Activated naive CD4-positive, alpha-beta T cell treated with anti-CD3 and anti-CD28 coated beads, Interleukin-2, amount 50 U/mL, for 72 hours (primary cell): ENCODE measurements around the gene NPFFR1. TPM values are rescaled to one million over a fixed set of nuclear protein-coding genes. Genes with fewer than 3 reads are reported as not detected.

Source experiments
- ATAC-seq, 2 donors: fragments of 150-1000 bp; cut with Tn5 transposase; 2 replicates each; pipeline ENCODE4 v1.10.0; 2021; ENCODE audit warnings: mild to moderate bottlenecking in 2 of 2, moderate library complexity in 2 of 2
- DNase-seq, 2 donors: peaks; one replicate each; pipeline ENCODE4 v3.0.0; 2021 to 2022; ENCODE audit warnings: low spot score in 2 of 2
- H3K27ac Mint-ChIP-seq, 2 donors: one replicate each; pipeline ENCODE4 v1.8.0; 2022; ENCODE audit warnings: mild to moderate bottlenecking in 2 of 2, mixed read lengths in 2 of 2
- H3K36me3 Mint-ChIP-seq, 2 donors: one replicate each; pipeline ENCODE4 v1.8.0; 2022; ENCODE audit warnings: mixed read lengths in 2 of 2
- H3K9me3 Mint-ChIP-seq, 2 donors: one replicate each; pipeline ENCODE4 v1.8.0; 2022; ENCODE audit warnings: mixed read lengths in 2 of 2
- total RNA-seq, 2 donors: library from RNA; stranded (reverse); gene quantifications; one replicate each; pipeline ENCODE4 v1.2.3, GENCODE V29; 2022

NPFFR1 gene
- total RNA-seq, 2 donors from 2014 or later, result not detected

DNA sequence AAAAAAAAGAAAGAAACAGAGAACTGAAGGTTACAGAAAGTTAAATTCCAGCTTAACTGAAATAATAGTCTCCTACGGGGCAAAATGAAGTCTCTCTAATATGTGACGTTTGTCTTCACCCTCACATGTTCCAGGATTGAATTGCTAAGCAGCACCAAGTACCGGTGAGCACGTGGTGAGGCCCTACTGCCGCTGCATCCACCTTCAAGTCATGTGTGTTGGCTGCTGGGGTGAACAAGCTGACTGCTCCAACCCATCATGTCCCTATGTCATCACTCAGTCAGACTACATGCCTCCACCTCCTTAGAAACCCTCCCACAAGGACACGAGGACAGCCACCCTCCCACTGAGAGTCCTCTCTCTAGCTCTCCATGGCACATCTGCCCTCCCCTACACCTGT lies 35.4 kb upstream of the NPFFR1 start:
- Mint-ChIP-seq H3K9me3 (no peaks in the 10 kb centered on the region), H3K27ac (no peak overlapping the region), H3K36me3 (no peaks in the 10 kb centered on the region)
- ATAC-seq, result no peak
- no peak for DNase-seq

DNA sequence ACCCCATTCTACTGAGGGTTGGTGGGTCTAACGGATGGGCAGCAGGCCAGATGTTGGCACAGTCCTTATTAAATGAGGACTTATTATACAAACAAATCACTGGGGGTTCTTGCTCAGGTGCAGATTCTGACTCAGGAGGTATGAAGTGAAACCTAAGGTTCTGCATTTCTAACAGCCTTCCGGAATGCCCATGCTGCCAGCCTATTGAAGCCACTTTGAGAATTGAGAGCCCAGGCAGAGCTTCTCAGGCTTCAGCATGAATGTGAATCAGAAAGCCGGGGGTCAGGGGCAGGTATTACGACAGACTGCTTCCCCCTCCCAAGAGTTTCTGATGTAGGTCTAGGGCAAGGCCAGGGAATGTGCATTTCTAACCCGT lies 34.1 kb upstream of the NPFFR1 start:
- DNase-seq (no peak), ATAC-seq (no peak)
- Mint-ChIP-seq H3K36me3 (no peaks in the 10 kb centered on the region), H3K27ac (no peak overlapping the region), H3K9me3 (no peaks in the 10 kb centered on the region)

DNA sequence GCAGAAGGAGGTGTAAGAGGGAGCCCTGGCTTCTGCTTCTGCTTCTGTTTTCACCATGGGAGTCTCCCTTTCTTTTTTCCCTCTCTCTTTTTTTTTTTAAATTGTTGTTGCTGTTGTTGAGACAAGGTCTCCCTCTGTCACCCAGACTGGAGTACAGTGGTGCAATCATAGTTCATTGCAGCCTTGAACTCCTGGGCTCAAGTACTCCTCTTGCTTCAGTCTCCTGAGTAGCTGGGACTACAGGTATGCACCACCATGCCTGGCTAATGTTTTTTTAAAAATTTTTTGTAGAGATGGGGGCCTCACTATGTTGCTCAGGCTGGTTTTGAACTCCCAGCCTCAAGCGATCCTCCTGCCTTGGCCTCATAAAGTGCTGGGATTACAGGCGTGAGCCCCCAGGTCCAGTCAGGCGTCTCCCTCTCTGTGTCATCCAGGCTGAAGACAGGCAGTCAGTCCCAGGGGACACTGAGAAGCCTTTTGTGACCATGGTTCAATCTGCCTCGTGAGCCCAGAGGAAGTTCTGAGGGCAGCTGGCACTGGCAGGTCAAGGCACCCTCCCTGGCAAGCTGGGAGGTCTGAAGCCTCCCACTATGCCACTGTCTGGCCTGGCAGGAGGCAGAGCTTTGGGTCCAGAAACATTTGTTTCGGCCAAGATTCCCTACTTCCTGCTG lies 33.6 kb upstream of the NPFFR1 start:
- Mint-ChIP-seq H3K36me3 (no peaks in the 10 kb centered on the region), H3K9me3 (no peaks in the 10 kb centered on the region)
- no peak for ATAC-seq

DNA sequence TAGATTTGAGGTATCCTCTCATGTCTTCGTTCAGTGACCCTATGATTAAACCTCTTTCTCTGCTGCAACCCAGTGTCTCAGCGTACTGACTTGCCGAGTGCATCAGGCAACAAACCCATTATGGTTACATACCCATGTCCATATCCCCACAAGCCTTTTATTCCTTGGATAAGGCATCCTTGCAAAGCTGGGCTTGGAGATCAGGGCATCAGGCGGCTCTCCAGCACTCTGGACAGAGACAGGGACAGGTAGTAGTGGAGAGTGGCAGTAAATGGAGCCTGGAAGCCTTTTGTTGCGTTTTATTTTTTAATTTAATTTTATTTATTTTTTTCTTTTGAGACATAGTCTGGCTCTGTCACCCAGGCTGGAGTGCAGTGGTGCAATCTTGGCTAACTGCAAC lies 32.0 kb upstream of the NPFFR1 start:
- no peak overlapping the region for H3K27ac Mint-ChIP-seq
- no peaks in the 10 kb centered on the region for H3K36me3 Mint-ChIP-seq
- H3K9me3 Mint-ChIP-seq, result no peaks in the 10 kb centered on the region

More for the DNA sequence above, 33.6 kb upstream of the NPFFR1 start:
- DNase-seq, result no peak
- H3K27ac Mint-ChIP-seq, result peak overlapping the region in 1 of 2 donors; percentile 50

DNA sequence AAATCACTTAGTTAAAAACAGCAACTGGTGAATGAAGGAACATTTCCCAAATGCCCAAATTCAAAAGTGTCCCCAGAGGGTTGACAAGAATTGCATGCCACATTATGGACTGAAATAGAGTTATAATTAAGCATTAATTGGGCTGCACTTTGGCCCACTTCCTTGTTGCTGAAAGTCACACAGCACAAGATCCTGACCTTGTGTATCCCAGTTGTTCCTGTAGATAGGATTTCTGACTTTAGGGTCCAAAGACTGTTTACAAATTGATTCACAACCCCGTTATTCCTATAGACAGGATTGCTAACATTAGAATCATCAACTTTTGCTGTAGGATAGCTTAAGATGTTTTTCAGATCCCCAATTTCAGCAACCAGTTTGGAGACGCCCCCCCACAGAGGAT lies 31.5 kb upstream of the NPFFR1 start:
- ATAC-seq (no peak), DNase-seq (no peak)
- H3K36me3 Mint-ChIP-seq, result no peaks in the 10 kb centered on the region
- no peak overlapping the region for H3K27ac Mint-ChIP-seq
- no peaks in the 10 kb centered on the region for H3K9me3 Mint-ChIP-seq

More for the DNA sequence above, 32.0 kb upstream of the NPFFR1 start:
- DNase-seq (no peak), ATAC-seq (no peak)

DNA sequence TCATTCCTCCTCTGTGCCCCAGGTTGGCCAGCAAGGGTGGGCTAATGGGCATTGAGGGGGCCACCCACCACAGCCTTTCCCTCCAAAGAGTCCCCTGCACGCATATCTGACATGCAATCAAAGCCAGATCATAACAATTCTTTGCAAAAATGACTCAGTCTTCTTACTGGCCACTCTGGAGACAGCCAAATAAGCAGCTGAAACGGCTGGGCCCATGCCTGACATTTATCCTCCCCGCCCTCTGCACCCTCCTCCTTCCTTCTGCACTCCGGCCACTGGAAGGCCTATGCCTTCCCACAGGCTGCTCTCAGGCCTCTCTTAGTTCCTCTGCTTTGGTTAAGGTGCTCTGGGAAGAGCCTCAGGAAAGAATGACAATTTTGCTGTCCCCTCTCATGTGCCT lies 29.2 kb upstream of the NPFFR1 start:
- Mint-ChIP-seq H3K36me3 (no peaks in the 10 kb centered on the region), H3K27ac (no peak overlapping the region), H3K9me3 (no peaks in the 10 kb centered on the region)
- no peak for DNase-seq
- no peak for ATAC-seq

DNA sequence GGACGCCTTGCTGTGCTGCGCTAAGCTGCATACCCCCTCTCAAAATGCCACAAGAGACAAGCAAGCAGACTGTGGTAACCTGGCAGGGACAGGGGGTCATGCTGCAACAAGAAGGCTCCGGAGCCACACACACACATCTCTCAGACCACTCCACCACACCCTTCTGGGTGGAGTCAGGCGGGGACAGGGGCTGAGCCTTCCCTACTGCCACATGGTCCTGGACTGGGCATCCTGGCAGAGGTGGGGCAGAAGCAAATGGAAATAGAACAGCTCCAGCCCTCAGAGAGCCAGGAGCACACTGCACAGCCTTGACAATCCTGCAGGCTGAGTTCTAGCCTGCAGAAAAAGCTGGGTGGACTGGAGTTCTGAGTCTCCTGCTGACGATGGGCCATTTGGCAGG lies 28.4 kb upstream of the NPFFR1 start:
- DNase-seq, result no peak
- Mint-ChIP-seq H3K27ac (no peak overlapping the region), H3K9me3 (no peaks in the 10 kb centered on the region), H3K36me3 (no peaks in the 10 kb centered on the region)
- no peak for ATAC-seq

DNA sequence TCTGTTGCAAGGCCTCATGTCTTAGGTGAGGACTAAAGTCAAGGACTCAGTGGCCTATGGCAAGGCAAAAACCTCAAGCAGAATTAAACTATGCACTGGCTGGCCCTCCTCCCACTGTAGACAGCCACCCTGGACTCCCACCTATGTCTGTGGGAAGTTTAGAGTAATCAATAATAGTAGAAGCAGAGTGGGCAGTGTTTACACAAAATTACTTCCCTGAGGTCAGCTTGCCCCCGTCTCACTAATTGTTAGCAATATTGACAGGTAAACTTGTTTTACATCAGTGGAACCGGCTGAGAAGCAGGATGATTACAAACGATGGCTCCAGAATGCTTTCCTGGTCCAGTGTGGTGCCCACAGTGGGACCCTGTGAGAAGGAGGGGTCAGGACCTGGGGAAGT lies 27.9 kb upstream of the NPFFR1 start:
- Mint-ChIP-seq H3K36me3 (no peaks in the 10 kb centered on the region), H3K9me3 (no peaks in the 10 kb centered on the region), H3K27ac (no peak overlapping the region)
- ATAC-seq (no peak), DNase-seq (no peak)

DNA sequence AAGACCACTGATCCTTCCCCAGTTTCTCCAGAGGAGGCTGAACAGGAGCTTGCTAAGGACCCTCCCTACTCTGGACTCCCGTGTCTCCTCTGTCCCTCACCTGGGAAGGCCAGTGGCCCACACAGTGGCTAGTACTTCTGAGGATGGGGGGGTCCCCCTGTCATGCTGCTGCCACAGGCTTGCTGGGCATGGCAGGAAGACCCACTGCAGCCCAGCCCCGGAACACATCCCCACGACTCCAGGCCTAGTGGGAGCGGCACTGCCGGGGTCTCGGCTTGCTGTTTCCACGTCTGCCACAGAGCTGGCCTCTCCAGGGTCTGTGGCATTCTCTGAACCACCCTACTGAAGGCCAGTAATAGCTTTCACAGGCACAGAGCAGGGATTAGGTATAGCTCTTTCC lies 25.9 kb upstream of the NPFFR1 start:
- Mint-ChIP-seq H3K9me3 (no peaks in the 10 kb centered on the region), H3K27ac (no peak overlapping the region), H3K36me3 (no peaks in the 10 kb centered on the region)
- DNase-seq (no peak), ATAC-seq (no peak)

DNA sequence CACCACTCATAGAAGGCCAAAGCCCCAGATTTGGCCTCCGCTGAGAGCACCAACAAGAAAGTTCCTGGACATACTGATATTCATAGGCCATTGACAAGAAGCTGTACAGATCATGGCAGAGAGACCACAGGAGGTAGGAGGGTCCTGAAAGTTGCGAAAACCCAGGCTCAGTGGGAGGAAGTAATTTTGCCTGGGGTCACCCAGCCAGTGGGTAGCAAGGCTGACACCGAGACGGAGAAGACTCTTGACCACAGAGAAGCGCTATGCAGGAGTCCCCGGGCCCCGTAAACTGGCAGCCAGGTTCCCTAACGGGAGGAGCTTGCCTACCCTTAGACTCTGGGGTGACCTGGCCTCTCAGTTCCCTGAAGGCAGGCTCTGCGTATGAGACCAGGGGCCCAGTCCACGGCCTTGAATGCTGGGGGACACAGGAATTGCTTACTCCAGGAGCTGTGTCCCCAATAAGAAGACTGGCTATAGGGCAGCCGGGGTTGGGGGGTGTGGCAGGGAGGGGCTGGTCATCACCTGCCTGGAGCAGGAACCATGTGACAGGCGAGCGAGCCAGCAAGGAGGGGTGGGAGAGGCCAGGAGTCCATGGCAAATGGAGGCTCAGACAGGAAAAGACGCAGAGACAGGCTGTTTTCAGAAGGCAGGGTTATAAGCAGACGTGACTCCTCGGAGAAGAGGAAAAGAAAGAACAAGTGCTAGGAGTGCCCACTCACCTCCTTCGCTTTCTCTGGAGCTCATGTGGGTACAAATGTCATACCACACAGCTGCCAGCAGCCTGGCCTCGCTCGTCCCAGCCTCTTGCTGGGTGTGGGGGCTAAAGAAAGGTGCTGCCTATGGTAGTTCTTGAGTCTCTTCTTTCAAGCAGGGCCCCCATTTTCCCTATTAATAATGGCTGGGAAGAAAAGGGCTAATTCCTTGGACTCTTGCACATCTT lies 24.6 kb upstream of the NPFFR1 start:
- no peak for ATAC-seq
- no peaks in the 10 kb centered on the region for H3K9me3 Mint-ChIP-seq
- peak overlapping the region in 1 of 2 donors; percentile 65 for H3K27ac Mint-ChIP-seq
- no peak for DNase-seq
- no peaks in the 10 kb centered on the region for H3K36me3 Mint-ChIP-seq

DNA sequence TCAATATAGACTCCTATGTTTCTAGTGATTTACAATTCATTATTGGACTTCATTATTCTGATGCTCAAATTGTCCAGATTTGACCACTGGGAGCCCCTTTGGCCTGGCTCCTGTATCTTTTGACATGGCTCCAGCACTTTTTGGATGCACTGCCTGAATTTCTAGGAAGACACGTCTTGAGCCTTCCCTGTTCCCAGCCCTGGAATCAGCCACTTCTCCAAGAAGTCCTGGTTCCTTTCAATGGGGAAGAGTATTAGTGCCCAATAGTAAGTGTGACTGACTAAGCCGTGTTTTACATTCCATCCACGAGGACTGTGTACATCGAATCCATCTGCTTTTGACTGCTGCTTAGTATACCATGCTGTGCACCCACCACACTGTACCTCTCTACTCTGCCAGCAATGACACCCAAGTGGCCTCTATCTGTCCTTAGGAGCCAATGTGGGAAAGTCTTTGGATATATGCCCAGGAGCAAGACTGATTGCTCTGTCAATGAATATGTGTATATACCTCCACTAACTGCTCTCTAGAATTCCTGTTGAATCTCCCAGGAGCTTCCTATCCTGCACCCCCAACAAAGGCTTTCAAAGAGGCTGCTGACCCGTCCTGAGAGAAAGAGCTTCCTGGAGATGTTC lies 23.2 kb upstream of the NPFFR1 start:
- ATAC-seq (no peak), DNase-seq (no peak)
- Mint-ChIP-seq H3K27ac (no peak overlapping the region), H3K9me3 (no peaks in the 10 kb centered on the region), H3K36me3 (no peaks in the 10 kb centered on the region)

DNA sequence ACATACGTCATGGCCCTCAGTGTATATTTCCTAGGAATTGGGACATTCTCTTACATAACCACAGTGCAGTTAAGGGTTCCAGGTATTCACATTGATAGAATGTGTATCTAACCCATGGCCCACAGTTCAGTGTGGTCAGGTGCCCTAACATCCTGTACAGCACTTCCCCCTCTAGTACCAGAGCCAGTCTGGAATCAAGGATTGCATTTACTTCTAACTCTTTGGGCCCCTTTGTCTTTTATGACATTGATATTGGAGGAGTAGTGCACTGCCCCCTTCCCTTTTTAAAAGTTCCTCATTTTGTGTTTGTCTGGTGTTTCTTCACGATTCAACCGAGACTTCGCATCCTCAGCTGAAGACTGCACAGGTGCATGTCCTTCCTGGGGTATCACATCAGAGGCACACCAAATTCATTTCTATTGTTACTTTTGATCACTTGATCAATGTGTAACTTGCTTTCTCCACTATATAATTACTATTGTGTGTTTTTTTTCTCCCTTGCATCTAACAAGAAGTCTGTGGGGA lies 22.4 kb upstream of the NPFFR1 start:
- no peak for ATAC-seq
- DNase-seq, result no peak
- no peaks in the 10 kb centered on the region for H3K36me3 Mint-ChIP-seq
- no peak overlapping the region for H3K27ac Mint-ChIP-seq
- H3K9me3 Mint-ChIP-seq, result no peaks in the 10 kb centered on the region

DNA sequence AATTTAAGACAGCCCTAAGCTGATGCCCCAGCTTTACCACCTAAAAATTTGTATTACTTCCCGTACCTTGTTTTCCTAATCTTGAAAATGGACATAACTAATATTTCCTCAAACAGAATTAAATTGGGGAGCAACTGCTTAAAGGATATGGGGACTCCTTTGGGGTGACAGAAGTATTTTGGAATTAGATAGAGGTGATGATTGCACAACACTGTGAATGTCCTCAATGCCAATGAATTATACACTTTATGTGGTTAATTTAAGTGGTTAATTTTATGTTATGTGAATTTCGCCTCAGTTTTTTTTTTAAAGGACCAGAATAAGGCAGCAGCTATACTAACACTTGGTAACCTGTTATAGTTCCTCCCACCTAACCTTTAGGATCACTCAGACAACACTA lies 19.9 kb upstream of the NPFFR1 start:
- Mint-ChIP-seq H3K9me3 (no peaks in the 10 kb centered on the region), H3K27ac (no peak overlapping the region), H3K36me3 (no peaks in the 10 kb centered on the region)
- no peak for ATAC-seq
- DNase-seq, result no peak

DNA sequence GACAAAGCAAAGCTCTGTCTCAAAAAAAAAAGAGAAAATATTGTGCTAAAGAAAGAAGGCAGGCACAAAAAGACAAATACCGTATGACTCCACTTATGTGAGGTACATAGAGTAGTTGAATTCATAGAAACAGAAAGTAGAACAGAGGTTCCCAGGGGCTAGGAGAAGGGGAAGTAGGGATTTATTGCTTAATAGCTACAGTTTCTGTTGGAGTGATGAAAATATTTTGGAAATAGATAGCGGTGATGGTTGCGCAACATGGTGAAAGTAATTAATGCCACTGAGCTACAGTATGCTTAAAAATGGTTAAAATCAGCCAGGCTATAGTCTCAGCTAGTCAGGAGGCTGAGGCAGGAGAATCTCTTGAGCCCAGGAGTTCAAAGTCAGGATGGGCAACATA lies 18.5 kb upstream of the NPFFR1 start:
- ATAC-seq (no peak), DNase-seq (no peak)
- Mint-ChIP-seq H3K27ac (no peak overlapping the region), H3K36me3 (no peaks in the 10 kb centered on the region), H3K9me3 (no peaks in the 10 kb centered on the region)

DNA sequence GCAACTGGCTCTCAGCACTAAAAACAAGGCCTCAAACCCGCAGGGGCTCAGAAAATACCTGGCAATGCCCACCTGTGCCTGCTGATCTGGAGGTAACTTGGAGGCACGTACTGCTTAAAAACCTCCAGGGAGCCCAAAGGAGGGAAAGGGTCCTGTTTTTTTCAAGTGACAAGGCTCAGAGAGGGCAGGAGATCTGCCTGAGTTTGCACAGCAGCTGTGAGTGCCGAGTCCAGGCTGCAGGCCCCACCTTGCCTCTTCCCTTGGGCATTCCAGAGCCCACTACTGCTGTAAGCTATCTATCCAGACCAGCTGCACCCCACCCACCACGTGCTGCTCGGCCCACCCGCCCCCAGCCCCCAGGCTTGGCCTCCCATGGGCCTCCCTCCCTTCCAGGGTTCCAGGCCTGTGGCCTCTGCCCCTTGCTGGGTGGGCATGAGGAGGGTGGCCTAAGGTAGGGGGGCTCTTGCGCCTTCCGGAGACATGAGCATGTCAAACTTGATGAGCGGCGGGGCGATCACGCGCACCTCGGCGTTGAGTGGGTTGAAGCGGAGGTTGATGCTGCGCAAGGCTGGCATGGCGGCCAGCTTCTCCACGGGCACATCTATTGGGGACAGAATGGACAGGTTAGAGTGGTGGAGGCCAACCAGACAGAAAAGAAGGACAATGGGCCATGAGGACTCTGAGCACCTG lies 17.2 kb upstream of the NPFFR1 start:
- DNase-seq (peak in 1 of 2 donors; percentile 20), ATAC-seq (no peak)
- Mint-ChIP-seq H3K9me3 (no peaks in the 10 kb centered on the region), H3K36me3 (no peaks in the 10 kb centered on the region), H3K27ac (no peak overlapping the region)

DNA sequence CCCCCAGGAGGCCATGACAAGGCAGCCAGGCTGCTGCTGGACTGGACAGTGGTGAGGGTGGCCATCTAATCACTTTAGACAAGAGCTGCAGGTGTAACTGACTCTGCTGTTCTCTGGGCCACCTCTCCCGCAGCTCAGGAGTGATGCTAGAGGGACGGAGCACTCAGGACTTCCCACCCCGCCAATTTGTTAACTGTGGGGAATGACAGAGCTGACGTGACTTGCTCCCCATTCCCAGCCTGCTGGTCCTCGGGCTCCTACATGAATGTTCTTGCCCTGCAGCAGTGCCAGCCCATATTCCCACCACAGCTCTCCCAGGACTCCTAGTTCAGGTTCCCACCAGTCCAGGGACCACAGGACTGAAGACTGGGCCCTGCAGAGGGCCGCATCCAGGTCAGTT lies 16.7 kb upstream of the NPFFR1 start:
- H3K36me3 Mint-ChIP-seq, result no peaks in the 10 kb centered on the region
- ATAC-seq (no peak), DNase-seq (peak in 1 of 2 donors; percentile 44)
- H3K27ac Mint-ChIP-seq, result no peak overlapping the region
- no peaks in the 10 kb centered on the region for H3K9me3 Mint-ChIP-seq

DNA sequence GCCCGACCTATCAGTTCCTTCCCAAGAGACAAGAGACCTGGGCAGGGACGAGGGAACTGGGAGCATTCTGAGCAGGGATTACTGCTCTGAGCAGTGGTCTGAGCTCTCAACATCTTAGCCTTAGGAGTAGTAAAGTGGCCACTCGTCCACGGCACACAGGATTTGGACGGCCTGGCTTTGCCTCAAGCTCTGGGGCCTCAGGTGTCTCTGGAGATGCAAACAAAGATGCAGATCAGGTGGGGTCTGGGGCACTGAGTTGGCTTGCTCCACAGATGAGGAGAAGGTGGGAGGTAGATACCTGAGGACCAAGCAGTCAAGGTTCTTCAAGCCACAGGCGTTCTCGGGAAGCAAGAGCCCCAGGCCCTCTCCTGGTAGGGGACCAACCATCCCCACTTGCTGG lies 16.1 kb upstream of the NPFFR1 start:
- Mint-ChIP-seq H3K27ac (no peak overlapping the region), H3K9me3 (no peaks in the 10 kb centered on the region), H3K36me3 (no peaks in the 10 kb centered on the region)
- no peak for ATAC-seq
- peak in 1 of 2 donors; percentile 33 for DNase-seq
